Measurements from ENCODE around the gene CAMTA1.

Gene CAMTA1

GRCh38 chr1:7491109-7491817 is 706.0 kb downstream of the CAMTA1 start:
- DNase-seq: peak; percentile 95

DNA sequence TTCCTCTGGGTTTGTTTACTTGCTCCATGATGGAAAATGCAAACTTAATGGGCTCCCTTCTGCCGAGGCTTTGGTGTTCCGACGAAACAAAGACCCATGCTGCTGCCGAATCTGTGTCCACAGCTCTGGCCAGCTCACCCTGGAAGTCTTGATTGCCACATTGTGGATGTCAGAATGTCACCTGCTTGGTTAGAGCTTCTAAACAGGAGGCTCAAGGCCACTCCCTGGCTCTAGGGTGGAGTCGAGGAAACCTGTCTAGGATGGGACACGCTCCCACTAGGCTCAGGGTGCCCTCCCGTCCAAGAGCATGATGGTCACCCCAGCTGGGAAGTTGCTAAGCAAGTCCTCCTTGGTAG is 706.5 kb downstream of the CAMTA1 start:
- DNase-seq: no peak

DNA sequence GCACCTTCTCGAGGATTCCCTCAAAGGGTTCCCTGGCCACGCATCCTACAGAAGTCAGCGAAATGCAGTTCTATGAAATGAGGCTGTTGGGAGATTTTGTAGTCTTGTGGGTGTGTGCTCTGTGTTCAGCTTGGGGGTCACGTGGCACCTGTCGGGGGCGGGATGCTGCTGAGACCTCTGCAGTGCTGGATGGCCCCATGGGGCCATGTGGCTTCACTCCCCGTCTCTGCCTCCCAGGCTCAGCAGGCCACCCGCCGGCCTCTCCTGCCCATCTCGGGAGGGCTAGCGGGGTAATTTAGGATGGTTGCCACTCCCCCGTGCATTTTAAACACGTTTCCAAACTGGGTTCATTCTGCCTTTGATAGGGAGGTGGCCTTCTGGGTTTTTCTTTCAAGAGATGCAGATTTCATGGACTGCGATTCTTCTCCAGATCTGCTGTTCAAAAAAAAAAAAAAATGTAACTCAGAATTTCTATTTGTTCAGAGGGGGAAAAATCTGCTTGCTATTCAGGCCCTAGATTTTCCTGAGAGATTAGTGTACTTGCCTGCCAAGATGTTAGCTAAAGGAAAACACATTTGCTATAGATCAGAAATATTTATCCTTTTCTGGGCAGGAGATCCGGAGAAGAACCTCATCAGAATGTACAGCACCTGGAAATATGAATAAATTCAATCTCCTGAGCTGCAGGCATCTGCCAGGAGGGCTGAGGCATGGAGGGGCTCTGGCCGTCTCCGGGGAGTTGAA is 708.6 kb downstream of the CAMTA1 start:
- DNase-seq: no peak

DNA sequence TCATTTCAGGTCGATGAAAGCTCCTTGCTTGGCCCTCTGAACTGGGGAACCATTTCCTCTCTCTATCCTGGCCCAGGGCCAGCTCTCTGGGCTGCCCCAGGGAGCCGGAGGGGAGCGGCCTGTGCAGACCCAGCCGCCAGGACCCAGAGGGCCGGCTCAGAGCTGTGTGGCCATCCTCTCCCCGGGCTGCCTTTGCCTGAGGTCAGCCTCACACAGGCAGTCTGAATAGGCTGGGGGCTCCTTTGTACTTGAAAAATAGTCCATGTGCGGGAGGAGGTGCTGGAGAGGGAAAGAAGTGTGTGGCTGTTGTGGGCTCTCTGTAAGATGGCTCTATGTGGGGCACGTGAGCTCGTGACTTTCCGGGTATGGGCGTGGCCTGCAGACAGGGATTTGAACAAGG is 710.7 kb downstream of the CAMTA1 start:
- no peak for DNase-seq

- DNase-seq: no peak
These were observed 711.9 kb downstream of the CAMTA1 start for GRCh38 chr1:7497107-7497637.

- DNase-seq: no peak
These were observed 715.3 kb downstream of the CAMTA1 start for GRCh38 chr1:7500381-7501083.

DNA sequence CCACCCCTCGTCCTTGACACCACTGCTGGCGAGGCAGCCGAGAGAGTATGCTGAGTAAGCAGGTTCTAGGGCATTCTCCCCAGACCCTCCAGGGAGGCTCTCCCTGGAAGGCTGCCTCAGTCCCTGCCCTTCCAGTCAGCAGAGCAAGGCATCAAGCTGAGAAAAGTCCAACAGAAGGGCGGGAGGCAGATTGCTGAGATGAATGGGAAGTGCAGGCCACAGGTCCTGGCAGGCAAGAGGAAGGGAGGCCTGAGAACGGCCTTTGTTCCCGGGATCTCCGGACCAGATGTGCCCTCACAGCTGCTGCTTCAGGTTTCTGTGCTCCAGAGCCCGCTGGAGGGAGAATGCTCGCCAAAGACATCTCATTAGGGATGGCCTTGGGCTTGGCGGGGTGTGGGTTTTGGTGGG is 715.8 kb downstream of the CAMTA1 start:
- no peak for DNase-seq

- no peak for DNase-seq
These were observed 716.7 kb downstream of the CAMTA1 start for GRCh38 chr1:7501723-7502603.

DNA sequence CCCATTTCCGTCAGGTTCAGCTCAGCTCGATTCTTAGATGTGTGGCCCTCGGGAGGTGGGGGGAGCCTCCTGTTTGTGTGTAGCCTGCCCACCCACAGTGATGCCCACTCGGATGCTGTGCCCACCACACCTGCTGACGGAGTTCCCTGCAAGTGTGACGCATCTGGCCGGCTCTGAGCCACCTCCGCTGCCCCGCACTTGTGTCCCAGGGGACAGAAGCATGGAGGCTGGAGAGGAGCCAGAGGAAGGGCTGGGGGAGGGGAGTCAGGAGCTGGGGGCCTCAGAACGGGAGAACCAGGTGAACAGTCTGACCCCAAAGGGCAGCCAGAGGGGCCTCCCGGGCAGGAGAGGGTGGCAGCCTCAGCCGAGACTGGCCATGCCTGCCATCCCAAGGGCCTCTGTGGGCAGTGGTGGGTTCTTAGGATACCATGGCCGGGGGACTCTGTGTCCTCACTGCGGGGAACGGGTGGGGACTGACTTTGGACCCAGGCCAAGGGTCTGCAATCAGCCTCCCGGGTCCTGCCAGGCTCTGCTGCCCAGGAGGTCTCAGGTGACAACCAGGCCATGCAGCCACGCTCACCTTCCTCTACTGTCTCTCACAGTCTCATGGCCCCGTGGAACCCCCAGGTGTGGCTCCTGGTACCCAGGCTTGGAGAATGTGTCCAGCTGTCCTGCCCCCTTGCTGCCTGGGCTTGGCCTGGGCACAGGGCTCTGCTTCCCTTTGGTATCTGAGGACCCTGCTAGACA is 718.6 kb downstream of the CAMTA1 start:
- DNase-seq: no peak

DNA sequence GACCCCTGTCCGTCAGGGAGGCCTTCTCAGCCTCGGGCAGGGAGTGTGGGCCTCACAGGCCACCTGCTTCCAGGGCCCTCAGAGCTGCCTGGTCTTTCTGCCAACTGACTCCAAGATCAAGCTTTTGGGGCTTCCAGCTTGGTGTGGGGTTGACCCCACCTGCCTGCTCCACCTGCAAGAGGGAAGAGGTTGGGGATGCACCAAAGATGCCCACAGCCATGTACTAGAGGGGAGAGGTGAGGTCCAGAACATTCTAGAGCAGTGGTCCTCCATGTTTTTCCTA is 719.1 kb downstream of the CAMTA1 start:
- DNase-seq: no peak

DNA sequence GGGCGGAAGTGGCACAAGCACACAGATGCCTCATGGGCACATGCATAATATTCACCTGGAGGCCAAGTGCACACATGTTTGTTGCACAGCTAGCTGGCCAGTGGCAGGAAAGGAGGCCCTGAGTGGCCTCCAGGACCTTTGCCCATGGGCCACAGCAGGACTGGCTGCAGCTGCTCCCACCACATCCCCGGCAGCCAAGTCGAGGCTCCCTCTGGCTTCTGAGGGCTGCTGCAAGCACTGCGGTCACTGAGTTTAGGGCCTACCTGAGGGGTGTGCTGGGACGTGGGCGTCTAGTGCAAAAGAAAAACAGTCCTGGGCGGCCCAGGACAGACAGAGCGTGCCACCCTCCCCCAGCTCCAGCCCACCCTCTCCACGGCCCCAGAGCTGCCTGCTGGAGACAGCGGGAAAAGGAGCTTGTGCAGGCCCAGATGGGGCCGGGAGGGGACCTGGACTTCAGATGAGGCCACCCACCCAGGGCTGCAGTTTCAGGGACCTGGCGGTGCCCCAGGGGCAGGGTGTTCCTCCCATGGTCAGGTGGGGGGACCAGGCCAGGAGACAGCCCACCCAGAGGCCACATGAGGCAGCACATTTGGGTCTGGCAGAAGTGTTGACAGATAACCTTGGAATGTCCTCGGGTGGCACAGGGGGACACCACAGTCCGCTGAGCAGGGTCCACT is 720.0 kb downstream of the CAMTA1 start:
- no peak for DNase-seq

DNA sequence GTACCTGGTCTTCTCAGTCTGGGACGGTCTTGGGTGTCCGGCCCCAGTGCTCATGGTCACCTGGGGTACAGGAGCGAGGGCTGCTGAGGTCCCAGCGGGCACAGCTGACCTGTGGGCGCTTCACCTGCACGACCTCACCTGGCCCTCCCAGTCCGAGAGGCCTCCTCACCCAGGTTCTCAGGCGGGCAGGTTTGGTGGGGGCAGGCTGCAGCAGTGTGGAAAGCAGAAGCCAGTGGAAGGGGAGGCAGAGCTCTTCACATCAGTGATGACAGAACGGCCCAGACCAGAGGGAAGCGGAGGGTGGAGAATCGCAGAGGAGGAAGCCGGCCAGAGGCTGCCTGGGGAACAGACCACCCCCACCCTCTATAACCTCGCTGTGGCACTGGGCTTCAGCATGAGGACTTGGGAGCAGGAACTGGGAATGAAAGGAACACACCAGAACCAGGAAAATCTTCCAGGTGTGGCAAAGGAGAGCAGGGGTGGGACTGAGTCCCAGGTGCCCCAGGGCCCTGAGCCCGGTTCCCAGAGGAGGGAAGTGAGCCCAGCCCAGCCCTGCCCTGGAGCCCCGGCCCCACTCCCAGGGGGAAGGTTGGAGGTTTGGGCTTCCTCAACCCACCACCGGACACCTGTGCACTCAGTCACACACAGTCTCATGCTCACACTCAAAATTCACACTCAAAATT is 720.7 kb downstream of the CAMTA1 start:
- no peak for DNase-seq

DNA sequence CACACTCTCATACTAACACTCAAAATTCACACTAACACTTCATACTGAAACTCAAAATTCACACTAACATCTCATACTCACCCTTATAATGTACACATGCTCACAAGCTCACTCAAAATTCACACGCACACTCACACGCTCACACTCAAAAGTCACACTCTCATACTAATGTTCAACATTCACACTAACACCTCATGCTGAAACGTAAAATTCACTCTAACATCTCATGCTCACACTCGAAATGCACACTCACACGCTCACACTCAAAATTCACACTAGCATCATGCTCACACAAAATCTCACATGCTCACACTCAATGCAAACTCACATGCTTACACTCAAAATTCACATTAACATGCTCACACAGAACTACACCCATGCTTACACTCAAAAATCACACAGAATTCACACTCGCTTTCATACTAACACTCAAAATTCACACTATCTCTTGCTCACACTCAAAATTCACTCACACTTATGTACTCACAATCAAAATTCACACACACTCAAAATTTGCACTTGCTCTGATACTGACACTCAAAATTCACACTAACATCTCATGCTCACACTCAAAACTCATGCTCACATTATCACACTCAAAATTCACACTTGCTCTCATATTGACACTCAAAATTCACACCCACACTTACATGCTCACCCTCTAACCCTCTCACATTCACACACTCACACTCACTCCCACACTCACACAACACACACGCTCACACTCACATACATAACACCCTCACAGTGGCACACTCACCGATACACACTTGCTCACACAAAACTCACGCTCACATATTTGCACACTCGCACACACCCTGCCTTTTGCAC is 721.4 kb downstream of the CAMTA1 start:
- no peak for DNase-seq

DNA sequence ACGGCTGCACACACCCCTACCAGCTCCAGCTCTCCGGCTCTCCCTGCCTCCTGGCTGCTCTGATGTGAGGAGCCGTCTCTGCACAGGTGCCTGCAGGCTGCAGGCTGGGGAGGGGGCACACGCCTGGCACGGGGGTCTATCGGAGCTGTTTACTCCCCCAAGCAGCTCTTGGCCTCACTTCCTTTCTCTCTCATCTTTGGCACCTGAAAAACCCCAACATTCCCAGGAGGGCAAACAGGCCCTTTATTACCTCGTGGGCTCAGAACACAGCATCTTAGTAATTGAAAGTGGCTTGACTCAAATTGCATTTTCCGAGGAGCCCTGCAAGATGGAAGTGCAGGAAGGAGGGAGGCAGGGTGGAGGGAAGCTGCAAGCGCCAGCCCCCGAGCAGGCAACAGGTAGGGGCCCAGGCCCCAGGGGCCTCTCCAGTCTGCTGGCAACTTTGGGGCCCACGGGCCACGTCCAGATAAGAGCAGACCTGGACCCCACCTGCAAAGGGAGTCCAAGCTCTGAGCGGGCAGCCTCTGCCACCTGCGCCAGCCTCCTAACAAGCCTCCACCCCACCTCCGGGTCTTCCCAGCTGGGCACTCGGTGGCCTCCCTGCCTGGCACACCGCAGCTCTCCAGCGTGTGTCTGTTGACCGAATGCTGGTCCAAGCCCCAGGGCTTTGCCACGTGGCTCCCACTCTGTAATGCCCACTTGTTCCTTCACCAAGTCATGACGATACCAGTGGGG is 722.2 kb downstream of the CAMTA1 start:
- no peak for DNase-seq

DNA sequence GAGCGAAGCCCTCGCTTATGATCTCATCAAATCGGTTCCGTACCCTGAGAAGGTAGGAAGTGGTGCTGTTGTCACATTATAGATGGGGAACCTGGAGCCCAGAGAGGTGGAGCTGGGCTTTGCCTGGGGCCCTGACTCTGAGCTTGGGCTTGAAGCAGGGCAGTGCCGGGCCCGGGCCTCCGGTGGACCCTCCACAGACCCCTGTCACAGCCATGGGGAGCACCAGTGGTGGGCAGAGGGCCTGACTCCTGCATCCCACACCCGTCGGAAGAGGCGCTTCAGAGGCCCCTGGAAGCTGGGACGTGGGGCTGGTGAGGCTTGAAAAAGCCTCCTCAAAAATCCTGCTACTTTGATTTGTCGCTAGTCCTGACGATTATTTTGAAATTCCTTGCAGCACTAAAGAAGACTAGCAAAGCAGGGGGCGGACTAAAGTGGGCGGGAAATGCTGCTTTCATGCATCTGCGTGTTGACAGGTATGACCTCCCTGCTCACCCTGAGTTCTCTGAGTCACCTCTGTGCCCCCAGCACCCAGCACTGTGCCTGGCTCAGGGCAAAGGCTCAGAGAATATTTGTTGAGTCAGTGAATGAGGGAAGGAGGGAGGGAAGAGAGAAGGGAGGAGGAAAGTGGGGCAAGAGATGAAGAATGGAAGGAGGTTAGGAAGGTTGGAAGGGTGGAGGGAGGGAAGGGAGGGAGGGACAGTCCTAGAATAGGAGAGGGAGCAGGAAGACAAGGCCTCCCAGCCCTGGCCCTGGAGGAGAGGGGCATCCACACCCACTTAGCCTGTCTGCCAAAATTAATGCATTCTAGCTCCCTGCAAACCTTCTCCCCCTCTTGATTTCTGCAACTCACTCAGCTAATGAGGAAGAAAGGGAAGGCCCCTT is 723.0 kb downstream of the CAMTA1 start:
- DNase-seq: no peak

- DNase-seq: no peak
These were observed 723.8 kb downstream of the CAMTA1 start for GRCh38 chr1:7508934-7509519.

- no peak for DNase-seq
These were observed 724.3 kb downstream of the CAMTA1 start for GRCh38 chr1:7509598-7509997.

GRCh38 chr1:7510389-7510931 is 725.2 kb downstream of the CAMTA1 start:
- no peak for DNase-seq

Data from NCI-H1105 (cell line).